Lower leg skin (tissue), 3 donors: ENCODE measurements around the gene MDFIC2.

Source experiments
- POLR2A ChIP-seq, 2 donors: fragments of 450-650 bp; IDR thresholded peaks; one replicate each; pipeline ENCODE4 v1.6.1; 2016 to 2017; ENCODE audit warnings: antibody characterized with exemption in 2 of 2, mild to moderate bottlenecking in 1 of 2, moderate library complexity in 1 of 2
- TF ChIP-seq, protein P1 (sequence below), 3 donors: fragments of 450-650 bp; IDR thresholded peaks; one replicate each; pipeline ENCODE4 v1.5.1; 2016; ENCODE audit warnings: antibody characterized with exemption in 3 of 3, mild to moderate bottlenecking in 3 of 3, moderate library complexity in 2 of 3

GRCh38 chr3:70249509-70250160 lies 62.8 kb downstream of the MDFIC2 start:
- TF ChIP-seq, protein P1, sequence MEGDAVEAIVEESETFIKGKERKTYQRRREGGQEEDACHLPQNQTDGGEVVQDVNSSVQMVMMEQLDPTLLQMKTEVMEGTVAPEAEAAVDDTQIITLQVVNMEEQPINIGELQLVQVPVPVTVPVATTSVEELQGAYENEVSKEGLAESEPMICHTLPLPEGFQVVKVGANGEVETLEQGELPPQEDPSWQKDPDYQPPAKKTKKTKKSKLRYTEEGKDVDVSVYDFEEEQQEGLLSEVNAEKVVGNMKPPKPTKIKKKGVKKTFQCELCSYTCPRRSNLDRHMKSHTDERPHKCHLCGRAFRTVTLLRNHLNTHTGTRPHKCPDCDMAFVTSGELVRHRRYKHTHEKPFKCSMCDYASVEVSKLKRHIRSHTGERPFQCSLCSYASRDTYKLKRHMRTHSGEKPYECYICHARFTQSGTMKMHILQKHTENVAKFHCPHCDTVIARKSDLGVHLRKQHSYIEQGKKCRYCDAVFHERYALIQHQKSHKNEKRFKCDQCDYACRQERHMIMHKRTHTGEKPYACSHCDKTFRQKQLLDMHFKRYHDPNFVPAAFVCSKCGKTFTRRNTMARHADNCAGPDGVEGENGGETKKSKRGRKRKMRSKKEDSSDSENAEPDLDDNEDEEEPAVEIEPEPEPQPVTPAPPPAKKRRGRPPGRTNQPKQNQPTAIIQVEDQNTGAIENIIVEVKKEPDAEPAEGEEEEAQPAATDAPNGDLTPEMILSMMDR (IDR thresholded peaks at IDR 0.05) = no peak
- no peak for TF ChIP-seq POLR2A (IDR thresholded peaks at IDR 0.05)
